ENCODE data around the gene GPC2. TPM values are rescaled to one million over a fixed set of nuclear protein-coding genes. Genes with fewer than 3 reads are reported as not detected.
"Not testable (repeated sequence)": the region's sequence is repeated elsewhere in the genome, so short reads cannot be mapped to it uniquely, and the experiment has no call there.

Gene GPC2
- total RNA-seq, 2 experiments from 2014 or later: 8.1 to 8.2 TPM

DNA sequence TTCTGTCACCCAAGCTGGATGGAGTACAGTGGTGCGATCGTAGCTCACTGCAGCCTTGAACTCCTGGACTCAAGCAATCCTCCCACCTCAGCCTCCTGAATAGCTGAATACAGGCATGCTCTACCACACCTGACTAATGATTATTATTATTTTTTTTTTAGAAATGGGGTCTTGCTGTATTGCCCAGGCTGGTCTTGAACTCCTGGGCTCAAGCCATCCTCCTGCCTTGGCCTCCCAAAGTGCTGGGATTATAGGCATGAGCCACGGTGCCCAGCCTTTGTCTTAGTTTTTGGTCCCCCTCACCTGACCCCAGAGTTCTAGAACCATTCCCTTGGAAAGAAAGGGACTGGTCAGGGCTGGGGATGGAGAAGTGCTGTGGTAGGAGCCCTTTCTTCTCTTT, 2.9 kb upstream of the GPC2 start:
- peak overlapping the region; percentile 57 for H3K4me3 Mint-ChIP-seq
- DNase-seq: not testable (repeated sequence)
- H3K4me1 Mint-ChIP-seq (ENCODE audit: low read depth): peaks cover 60% of the 10 kb centered on the region

GRCh38 chr7:100176096-100177044, 811 bp downstream of the GPC2 start:
- ATAC-seq: no peak
- ChIA-PET CTCF (interaction anchor here (1.2 to 5.8 kb wide), 9 partner anchors 8 to 46 kb away, joined by 3 to 51 read pairs (median 6); partner anchors contain the start of gene GAL3ST4), POLR2A (interaction anchor here (0.9 to 1.7 kb wide), 4 partner anchors 8 to 41 kb away, joined by 3 to 5 read pairs (median 4); partner anchors contain the start of genes GAL3ST4 and LAMTOR4)
- Mint-ChIP-seq H3K27me3 (ENCODE audit: low read depth) (peaks cover 21% of the 10 kb centered on the region), H3K9me3 (ENCODE audit: insufficient read depth) (no peaks in the 10 kb centered on the region), H3K4me1 (ENCODE audit: low read depth) (peaks cover 42% of the 10 kb centered on the region), H3K27ac (peak overlapping the region; percentile 3), H3K4me3 (peak overlapping the region; percentile 77), H3K36me3 (ENCODE audit: low read depth) (peaks cover 8% of the 10 kb centered on the region)
- no peak for DNase-seq

More for the DNA sequence above, 2.9 kb upstream of the GPC2 start:
- H3K9me3 Mint-ChIP-seq (ENCODE audit: insufficient read depth); H3K36me3 Mint-ChIP-seq (ENCODE audit: low read depth); ATAC-seq: not testable (repeated sequence)
- ChIA-PET POLR2A (interaction anchor here (1.0 to 1.3 kb wide), 4 partner anchors 15 to 38 kb away, joined by 3 to 5 read pairs (median 4); no protein-coding TSS in a partner anchor), CTCF (interaction anchor here (0.7 to 5.8 kb wide), 8 partner anchors 9 to 48 kb away, joined by 3 to 51 read pairs (median 7); partner anchors contain the start of gene GAL3ST4)
- peak overlapping the region; percentile 90 for H3K27ac Mint-ChIP-seq
- H3K27me3 Mint-ChIP-seq (ENCODE audit: low read depth): peaks cover 13% of the 10 kb centered on the region

GRCh38 chr7:100175296-100175935, 1.8 kb downstream of the GPC2 start:
- ChIA-PET POLR2A (interaction anchor here (1.5 kb wide), 1 partner anchor 9 kb away, joined by 4 read pairs; no protein-coding TSS in a partner anchor), CTCF (interaction anchor here (0.6 to 2.5 kb wide), 3 partner anchors 15 to 43 kb away, joined by 3 to 10 read pairs (median 4); partner anchors contain the start of gene LAMTOR4)
- H3K27ac Mint-ChIP-seq: peak overlapping the region; percentile 5
- peaks cover 6% of the 10 kb centered on the region for H3K36me3 Mint-ChIP-seq (ENCODE audit: low read depth)
- no peaks in the 10 kb centered on the region for H3K9me3 Mint-ChIP-seq (ENCODE audit: insufficient read depth)
- peaks cover 26% of the 10 kb centered on the region for H3K27me3 Mint-ChIP-seq (ENCODE audit: low read depth)
- ATAC-seq (no peak), DNase-seq (no peak)
- peaks cover 40% of the 10 kb centered on the region for H3K4me1 Mint-ChIP-seq (ENCODE audit: low read depth)
- H3K4me3 Mint-ChIP-seq: no peak overlapping the region

- ChIA-PET CTCF (interaction anchor here (1.7 kb wide), 1 partner anchor 42 kb away, joined by 4 read pairs; no protein-coding TSS in a partner anchor), POLR2A (no interaction called here)
- Mint-ChIP-seq H3K9me3 (ENCODE audit: insufficient read depth) (no peaks in the 10 kb centered on the region), H3K4me3 (no peak overlapping the region), H3K27me3 (ENCODE audit: low read depth) (peaks cover 28% of the 10 kb centered on the region), H3K27ac (no peak overlapping the region), H3K36me3 (ENCODE audit: low read depth) (peaks cover 3% of the 10 kb centered on the region), H3K4me1 (ENCODE audit: low read depth) (peaks cover 44% of the 10 kb centered on the region)
- ATAC-seq: no peak
- no peak for DNase-seq
These were observed 2.6 kb downstream of the GPC2 start for GRCh38 chr7:100174582-100174981.

DNA sequence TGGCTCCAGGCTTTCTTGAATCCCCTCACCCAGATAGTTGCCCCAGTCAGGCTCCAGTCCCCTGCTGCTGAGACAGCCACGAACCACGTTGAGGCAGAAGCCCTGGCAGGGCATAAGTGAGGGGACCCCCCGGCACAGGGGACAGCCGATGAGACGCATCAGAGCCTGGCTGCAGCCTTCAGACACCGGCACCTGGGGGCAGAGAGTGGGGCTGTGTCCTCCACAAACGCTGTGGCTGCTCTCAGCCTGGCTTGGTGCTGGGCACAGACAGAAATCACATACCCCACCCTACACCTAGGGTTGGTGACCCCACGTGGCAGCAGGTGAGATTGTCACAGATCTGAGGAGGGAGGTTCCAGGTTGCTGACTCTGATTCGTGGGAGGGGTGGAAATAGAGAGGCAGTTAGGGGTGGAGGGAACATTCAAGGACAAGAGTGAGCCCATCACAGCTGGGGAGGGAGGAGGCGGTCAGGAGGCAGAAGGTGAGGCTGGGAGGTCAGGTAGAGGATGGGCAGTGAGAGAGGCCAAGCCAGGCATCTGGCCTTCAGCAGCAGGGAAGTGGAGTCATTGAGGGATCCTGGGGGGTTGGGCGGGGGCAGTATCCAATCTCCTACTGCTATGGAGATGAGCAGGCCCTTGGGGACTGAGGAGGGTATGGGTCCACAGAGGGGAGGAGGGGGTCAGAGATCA, 3.2 kb downstream of the GPC2 start:
- Mint-ChIP-seq H3K27me3 (ENCODE audit: low read depth) (peaks cover 28% of the 10 kb centered on the region), H3K4me1 (ENCODE audit: low read depth) (peaks cover 44% of the 10 kb centered on the region), H3K4me3 (no peak overlapping the region), H3K36me3 (ENCODE audit: low read depth) (peaks cover 3% of the 10 kb centered on the region), H3K9me3 (ENCODE audit: insufficient read depth) (no peaks in the 10 kb centered on the region), H3K27ac (no peak overlapping the region)
- no peak for DNase-seq
- POLR2A ChIA-PET: interaction anchor here (0.6 kb wide), 1 partner anchor 45 kb away, joined by 3 read pairs; no protein-coding TSS in a partner anchor
- no peak for ATAC-seq
- CTCF ChIA-PET: interaction anchor here (0.6 to 1.7 kb wide), 2 partner anchors 20 to 41 kb away, joined by 3 to 4 read pairs; no protein-coding TSS in a partner anchor

- Mint-ChIP-seq H3K27me3 (ENCODE audit: low read depth) (peaks cover 32% of the 10 kb centered on the region), H3K4me1 (ENCODE audit: low read depth) (peaks cover 55% of the 10 kb centered on the region), H3K4me3 (peak overlapping the region; percentile 65), H3K27ac (no peak overlapping the region), H3K9me3 (ENCODE audit: insufficient read depth) (no peaks in the 10 kb centered on the region), H3K36me3 (ENCODE audit: low read depth) (peaks cover 3% of the 10 kb centered on the region)
- ATAC-seq (peak; percentile 14), DNase-seq (no peak)
- POLR2A ChIA-PET: interaction anchor here (0.7 to 1.4 kb wide), 3 partner anchors 10 to 250 kb away, joined by 4 to 6 read pairs (median 4); partner anchors contain the start of gene LAMTOR4
- CTCF ChIA-PET: interaction anchor here (0.8 to 1.3 kb wide), 5 partner anchors 38 to 236 kb away, joined by 3 read pairs; no protein-coding TSS in a partner anchor
These were observed 5.3 kb downstream of the GPC2 start for GRCh38 chr7:100171840-100172239.

- Mint-ChIP-seq H3K9me3 (ENCODE audit: insufficient read depth) (no peaks in the 10 kb centered on the region), H3K4me3 (peak overlapping the region; percentile 30), H3K4me1 (ENCODE audit: low read depth) (peaks cover 56% of the 10 kb centered on the region), H3K27me3 (ENCODE audit: low read depth) (peaks cover 27% of the 10 kb centered on the region), H3K36me3 (ENCODE audit: low read depth) (peaks cover 3% of the 10 kb centered on the region), H3K27ac (no peak overlapping the region)
- ChIA-PET POLR2A (interaction anchor here (0.9 to 1.4 kb wide), 3 partner anchors 9 to 22 kb away, joined by 3 to 6 read pairs (median 4); partner anchors contain the start of gene LAMTOR4), CTCF (interaction anchor here (0.8 to 1.3 kb wide), 5 partner anchors 37 to 236 kb away, joined by 3 read pairs; no protein-coding TSS in a partner anchor)
- DNase-seq (peak; percentile 51), ATAC-seq (peak; percentile 65)
These were observed 6.0 kb downstream of the GPC2 start for GRCh38 chr7:100171087-100171681.

DNA sequence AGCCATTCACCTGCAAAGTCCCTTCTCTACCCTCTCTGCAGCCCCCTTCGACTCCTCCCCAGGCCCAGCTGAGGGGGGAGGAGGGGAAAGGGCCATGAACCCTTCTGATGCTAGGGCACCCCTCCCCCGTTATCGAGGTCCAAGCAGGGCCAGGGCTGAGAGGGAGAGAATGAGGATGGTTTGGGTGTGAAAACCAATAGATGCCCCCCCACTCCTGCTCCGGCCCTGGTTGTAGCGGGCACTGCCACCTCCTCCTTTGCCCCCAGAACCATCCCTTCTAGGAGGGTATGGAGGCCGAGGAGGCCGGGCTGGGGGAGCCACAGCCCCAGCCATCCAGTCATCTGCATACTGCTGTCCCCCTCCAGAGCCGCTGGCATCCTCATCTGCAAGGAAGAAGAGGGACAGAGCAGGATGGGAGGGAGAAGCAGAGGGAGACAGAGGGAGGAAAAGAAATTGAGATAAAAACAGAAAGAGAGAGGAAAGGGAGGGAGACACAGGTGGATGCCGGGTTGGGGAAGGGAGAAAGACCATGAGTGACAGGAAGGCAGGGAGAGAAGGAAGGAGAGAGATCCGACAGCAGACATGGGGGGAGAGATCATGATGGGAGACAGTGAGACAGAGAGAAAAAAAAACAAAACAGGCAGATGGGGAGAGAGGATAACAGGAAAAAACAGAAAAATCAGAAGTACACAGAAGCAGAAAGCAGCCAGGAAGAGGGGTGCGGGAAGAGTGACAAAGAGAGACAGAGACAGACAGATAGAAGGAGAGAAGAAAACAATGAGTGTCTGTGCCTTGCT, 6.9 kb downstream of the GPC2 start:
- peak overlapping the region; percentile 51 for H3K27ac Mint-ChIP-seq
- ATAC-seq: no peak

GRCh38 chr7:100169147-100169850, 7.9 kb downstream of the GPC2 start:
- Mint-ChIP-seq H3K27me3 (ENCODE audit: low read depth) (peaks cover 18% of the 10 kb centered on the region), H3K9me3 (ENCODE audit: insufficient read depth) (no peaks in the 10 kb centered on the region), H3K4me3 (peak overlapping the region; percentile 73), H3K36me3 (ENCODE audit: low read depth) (no peaks in the 10 kb centered on the region), H3K27ac (peak overlapping the region; percentile 79), H3K4me1 (ENCODE audit: low read depth) (peaks cover 63% of the 10 kb centered on the region)
- ATAC-seq (no peak), DNase-seq (no peak)
- POLR2A ChIA-PET: interaction anchor here (2.0 kb wide), 1 partner anchor 8 kb away, joined by 5 read pairs; the partner anchor contains the start of gene GPC2
- CTCF ChIA-PET: interaction anchor here (0.6 to 1.5 kb wide), 3 partner anchors 9 to 21 kb away, joined by 3 to 5 read pairs (median 3); no protein-coding TSS in a partner anchor

More for the DNA sequence above, 6.9 kb downstream of the GPC2 start:
- peaks cover 3% of the 10 kb centered on the region for H3K36me3 Mint-ChIP-seq (ENCODE audit: low read depth)
- peaks cover 59% of the 10 kb centered on the region for H3K4me1 Mint-ChIP-seq (ENCODE audit: low read depth)
- peak overlapping the region; percentile 30 for H3K4me3 Mint-ChIP-seq
- ChIA-PET POLR2A (interaction anchor here (0.9 to 1.3 kb wide), 2 partner anchors 8 to 22 kb away, joined by 3 to 4 read pairs; partner anchors contain the start of gene LAMTOR4), CTCF (interaction anchor here (1.3 kb wide), 1 partner anchor 39 kb away, joined by 3 read pairs; no protein-coding TSS in a partner anchor)
- H3K27me3 Mint-ChIP-seq (ENCODE audit: low read depth): peaks cover 22% of the 10 kb centered on the region
- no peak for DNase-seq
- no peaks in the 10 kb centered on the region for H3K9me3 Mint-ChIP-seq (ENCODE audit: insufficient read depth)

Data from activated CD8-positive, alpha-beta T cell treated with anti-CD3 and anti-CD28 coated beads, Interleukin-2, amount 10 ng/mL, durations not matched to agents 7 days and 5 days (primary cell).